Endodermal cell (in vitro differentiated cells): Measurements from ENCODE around the gene MACC1. TPM values are rescaled to one million over a fixed set of nuclear protein-coding genes. Genes with fewer than 3 reads are reported as not detected.

Experiments
- DNase-seq: peaks from one replicate; pipeline ENCODE4 v3.0.0-alpha.2; 2017
- H3K27ac ChIP-seq: 2 replicates; pipeline ENCODE4 v1.5.1; 2013; ENCODE audit warnings: mild to moderate bottlenecking, low read depth, low read length, moderate library complexity
- H3K27me3 ChIP-seq: 2 replicates; pipeline ENCODE4 v1.6.1; 2013; ENCODE audit warnings: mild to moderate bottlenecking, low read length, moderate library complexity; ENCODE audit not compliant: insufficient read depth, control insufficient read depth, poor library complexity, severe bottlenecking
- H3K36me3 ChIP-seq: 2 replicates; pipeline ENCODE4 v1.7.0; 2013; ENCODE audit warnings: mild to moderate bottlenecking, low read length, moderate library complexity; ENCODE audit not compliant: control insufficient read depth, insufficient read depth
- H3K4me1 ChIP-seq: one replicate; pipeline ENCODE4 v1.7.0; 2013; ENCODE audit warnings: low read length; ENCODE audit not compliant: control insufficient read depth, insufficient read depth
- H3K4me3 ChIP-seq: 2 replicates; pipeline ENCODE4 v1.5.1; 2013; ENCODE audit warnings: mild to moderate bottlenecking, low read length, moderate library complexity
- H3K9ac ChIP-seq: 2 replicates; pipeline ENCODE4 v1.6.1; 2013; ENCODE audit warnings: mild to moderate bottlenecking, low read length, moderate library complexity; ENCODE audit not compliant: poor library complexity, severe bottlenecking; ENCODE audit errors: extremely low read depth
- H3K9me3 ChIP-seq: 2 replicates; pipeline ENCODE4 v1.6.1; 2013; ENCODE audit warnings: mild to moderate bottlenecking, low read length, moderate library complexity; ENCODE audit not compliant: control insufficient read depth
- H3K27ac Mint-ChIP-seq: 2 replicates; pipeline ENCODE4 v1.8.0; 2020; ENCODE audit warnings: mixed read lengths
- H3K27me3 Mint-ChIP-seq: 2 replicates; pipeline ENCODE4 v1.8.0; 2021; ENCODE audit warnings: mild to moderate bottlenecking, mixed read lengths; ENCODE audit not compliant: insufficient read depth
- H3K36me3 Mint-ChIP-seq: 2 replicates; pipeline ENCODE4 v1.8.0; 2020; ENCODE audit warnings: low read depth, mixed read lengths
- H3K4me1 Mint-ChIP-seq: 2 replicates; pipeline ENCODE4 v1.8.0; 2020; ENCODE audit warnings: mixed read lengths
- H3K4me3 Mint-ChIP-seq: 2 replicates; pipeline ENCODE4 v1.8.0; 2020; ENCODE audit warnings: mild to moderate bottlenecking, moderate library complexity, mixed read lengths
- H3K9me3 Mint-ChIP-seq: 2 replicates; pipeline ENCODE4 v1.8.0; 2020; ENCODE audit warnings: mild to moderate bottlenecking, mixed read lengths
- CTCF ChIP-seq: fragments of 200-600 bp; sonication (generic); conservative IDR thresholded peaks from 2 replicates; pipeline ENCODE4 v1.5.0; 2021; ENCODE audit warnings: antibody characterized with exemption, mild to moderate bottlenecking
- WGBS, 2 experiments: methylation state at CpG; one replicate each; pipeline versions ENCODE4 v1.1.5 to v1.1.7; 2013; ENCODE audit warnings: missing lambda C conversion rate in 2 of 2, mixed read lengths in 1 of 2; ENCODE audit not compliant: insufficient coverage in 1 of 2, insufficient read length in 1 of 2; 5-methylcytosine and 5-hydroxymethylcytosine counted together
- total RNA-seq, 2 donors: library from RNA; stranded (reverse); fragmentation: NEBNext Ultra II Directional in 1 of 2; extraction: Animal tissue kit (Norgen Biotek cat#: 25700) in 1 of 2; gene quantifications; 2 replicates in 1 of 2; 3 replicates in 1 of 2; pipeline ENCODE4 v1.2.1, GENCODE V29; 2021

Gene MACC1
- total RNA-seq, 2 donors from 2014 or later = 1.4 to 2.0 TPM

GRCh38 chr7:20198260-20198659 is 18.9 kb downstream of the MACC1 start:
- H3K27ac Mint-ChIP-seq = no peak overlapping the region
- no peaks in the 10 kb centered on the region for H3K27me3 Mint-ChIP-seq
- Histone ChIP-seq H3K27ac (no peak overlapping the region), H3K4me3 (no peak overlapping the region), H3K9ac (no peak overlapping the region), H3K36me3 (no peaks in the 10 kb centered on the region), H3K4me1 (no peaks in the 10 kb centered on the region), H3K9me3 (no peaks in the 10 kb centered on the region), H3K27me3 (no peaks in the 10 kb centered on the region)
- no peak for DNase-seq
- peaks cover 21% of the 10 kb centered on the region for H3K4me1 Mint-ChIP-seq
- H3K4me3 Mint-ChIP-seq = no peak overlapping the region
- 92% methylated on average over 1 of the region's 1 CpG; no CpG with 5 or more reads in 1 of the 2 experiments for WGBS, 2 experiments
- TF ChIP-seq CTCF = no peak
- H3K36me3 Mint-ChIP-seq = no peaks in the 10 kb centered on the region
- no peaks in the 10 kb centered on the region for H3K9me3 Mint-ChIP-seq

GRCh38 chr7:20197837-20198236 is 19.3 kb downstream of the MACC1 start:
- H3K27me3 ChIP-seq = no peaks in the 10 kb centered on the region
- H3K4me1 Mint-ChIP-seq = peaks cover 21% of the 10 kb centered on the region
- H3K9ac ChIP-seq = no peak overlapping the region
- TF ChIP-seq CTCF = peak; percentile 85
- no peak overlapping the region for H3K4me3 Mint-ChIP-seq
- H3K36me3 Mint-ChIP-seq = no peaks in the 10 kb centered on the region
- no peaks in the 10 kb centered on the region for H3K9me3 ChIP-seq
- no peak overlapping the region for H3K27ac ChIP-seq
- H3K27ac Mint-ChIP-seq = no peak overlapping the region
- H3K4me1 ChIP-seq = no peaks in the 10 kb centered on the region
- H3K36me3 ChIP-seq = no peaks in the 10 kb centered on the region
- no peaks in the 10 kb centered on the region for H3K27me3 Mint-ChIP-seq
- DNase-seq = peak; percentile 66
- no peak overlapping the region for H3K4me3 ChIP-seq
- H3K9me3 Mint-ChIP-seq = no peaks in the 10 kb centered on the region

GRCh38 chr7:20197125-20197748 is 19.9 kb downstream of the MACC1 start:
- DNase-seq = no peak
- H3K4me3 Mint-ChIP-seq = no peak overlapping the region
- no peaks in the 10 kb centered on the region for H3K36me3 ChIP-seq
- no peak overlapping the region for H3K9ac ChIP-seq
- no peaks in the 10 kb centered on the region for H3K27me3 ChIP-seq
- no peak overlapping the region for H3K27ac ChIP-seq
- H3K36me3 Mint-ChIP-seq = no peaks in the 10 kb centered on the region
- TF ChIP-seq CTCF = no peak
- H3K27me3 Mint-ChIP-seq = no peaks in the 10 kb centered on the region
- H3K27ac Mint-ChIP-seq = no peak overlapping the region
- no peaks in the 10 kb centered on the region for H3K9me3 ChIP-seq
- 93 to 97% methylated on average over 4 of the region's 4 CpGs for WGBS, 2 experiments
- peaks cover 21% of the 10 kb centered on the region for H3K4me1 Mint-ChIP-seq
- H3K9me3 Mint-ChIP-seq = no peaks in the 10 kb centered on the region
- no peaks in the 10 kb centered on the region for H3K4me1 ChIP-seq
- no peak overlapping the region for H3K4me3 ChIP-seq
